ENCODE data around the gene GUCY2C.

Gene GUCY2C

GRCh38 chr12:14612250-14612649 is 84.1 kb downstream of the GUCY2C start:
- DNase-seq (ENCODE audit: low read depth): no peak
- in situ Hi-C loops (cut with HindIII; ENCODE audit: low sequenced_read_pairs): no loop called here
- no peak for TF ChIP-seq CTCF (IDR thresholded peaks at IDR 0.05; ENCODE audit: low read depth, low read length, missing control alignments)
- no peak overlapping the region for H3K4me3 ChIP-seq (ENCODE audit: low read depth, low read length)

GRCh38 chr12:14611640-14612203 is 84.7 kb downstream of the GUCY2C start:
- no peak for DNase-seq (ENCODE audit: low read depth)
- no peak overlapping the region for H3K4me3 ChIP-seq (ENCODE audit: low read depth, low read length)
- no peak for TF ChIP-seq CTCF (IDR thresholded peaks at IDR 0.05; ENCODE audit: low read depth, low read length, missing control alignments)
- in situ Hi-C loops (cut with HindIII; ENCODE audit: low sequenced_read_pairs): no loop called here

GRCh38 chr12:14607568-14607967 is 88.8 kb downstream of the GUCY2C start:
- no peak for DNase-seq (ENCODE audit: low read depth)
- H3K4me3 ChIP-seq (ENCODE audit: low read depth, low read length): no peak overlapping the region
- no peak for TF ChIP-seq CTCF (IDR thresholded peaks at IDR 0.05; ENCODE audit: low read depth, low read length, missing control alignments)
- in situ Hi-C loops (cut with HindIII; ENCODE audit: low sequenced_read_pairs): no loop called here

- no peak overlapping the region for H3K4me3 ChIP-seq (ENCODE audit: low read depth, low read length)
- DNase-seq (ENCODE audit: low read depth): no peak
- in situ Hi-C loops (cut with HindIII; ENCODE audit: low sequenced_read_pairs): no loop called here
- no peak for TF ChIP-seq CTCF (IDR thresholded peaks at IDR 0.05; ENCODE audit: low read depth, low read length, missing control alignments)
Observed at GRCh38 chr12:14605401-14605989, 90.9 kb downstream of the GUCY2C start.

GRCh38 chr12:14601692-14602478 is 94.5 kb downstream of the GUCY2C start:
- DNase-seq (ENCODE audit: low read depth): no peak
- TF ChIP-seq CTCF (IDR thresholded peaks at IDR 0.05; ENCODE audit: low read depth, low read length, missing control alignments): no peak
- H3K4me3 ChIP-seq (ENCODE audit: low read depth, low read length): no peak overlapping the region
- in situ Hi-C loops (cut with HindIII; ENCODE audit: low sequenced_read_pairs): no loop called here

GRCh38 chr12:14597480-14597879 is 98.9 kb downstream of the GUCY2C start:
- in situ Hi-C loops (cut with HindIII; ENCODE audit: low sequenced_read_pairs): no loop called here
- DNase-seq (ENCODE audit: low read depth): no peak

More at GRCh38 chr12:14597480-14597879, 98.9 kb downstream of the GUCY2C start:
- no peak overlapping the region for H3K4me3 ChIP-seq (ENCODE audit: low read depth, low read length)
- no peak for TF ChIP-seq CTCF (IDR thresholded peaks at IDR 0.05; ENCODE audit: low read depth, low read length, missing control alignments)

Measured in astrocyte of the cerebellum (primary cell).